Tracheal epithelial cell (primary cell): ENCODE measurements around the gene EMP2. TPM values are rescaled to one million over a fixed set of nuclear protein-coding genes. Genes with fewer than 3 reads are reported as not detected.

Source experiments
- total RNA-seq: library from RNA; depleted of rRNA; stranded (reverse); fragments of >200 nt; gene quantifications from 2 replicates; pipeline ENCODE4 v1.2.1, GENCODE V29; 2014

Gene EMP2
- 15.7 and 37.7 TPM in 2 replicates for total RNA-seq

DNA sequence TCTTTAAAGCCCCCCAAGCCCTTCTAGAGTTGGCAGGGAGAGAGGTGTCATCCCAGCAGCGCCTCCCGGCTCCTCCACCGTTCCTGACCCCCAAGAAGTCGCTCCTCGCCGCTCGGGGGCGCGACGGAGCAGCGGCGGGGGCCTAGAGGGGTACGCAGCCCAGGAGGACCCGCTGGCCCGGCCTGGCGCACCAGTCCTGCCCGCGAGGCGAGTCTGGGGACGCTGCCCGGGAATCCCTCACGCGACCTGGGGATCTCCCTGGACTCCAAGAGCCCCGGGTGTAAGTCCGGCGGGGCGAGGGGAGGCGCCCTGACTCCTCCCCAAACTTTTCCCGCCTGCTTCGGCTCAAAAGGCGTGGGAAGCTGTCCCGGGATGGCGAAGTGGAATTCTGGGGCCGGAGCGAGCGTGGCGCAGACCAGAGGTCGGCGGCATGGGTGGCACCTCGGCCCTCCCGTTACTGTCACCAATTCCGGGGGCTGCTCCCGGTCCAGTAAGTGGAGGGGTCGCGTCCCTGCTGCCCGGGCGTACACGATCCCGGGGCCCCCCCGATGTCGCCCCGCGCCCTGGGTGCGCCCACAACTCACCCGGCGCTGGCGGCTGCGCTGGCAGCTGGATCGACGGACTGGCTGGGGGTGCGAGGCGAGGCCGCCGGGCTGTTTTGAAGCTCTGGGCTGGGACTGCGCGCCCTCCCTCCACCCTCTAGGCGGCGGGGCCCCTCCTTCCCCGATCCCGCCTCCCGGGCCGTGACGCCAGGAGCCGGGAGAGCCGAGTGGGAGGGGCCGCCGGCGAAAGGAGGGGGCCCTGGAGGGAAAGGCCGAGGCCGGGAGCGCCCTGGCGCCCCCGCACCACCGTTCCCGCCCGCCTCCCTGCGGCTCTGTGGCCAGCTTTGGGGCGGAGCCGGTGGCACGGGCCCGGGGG lies at the start of gene EMP2:
EMP2 (minus strand) TSS at position 634 of the 918 bp plus-strand sequence. CDS start 32,981 bp downstream, outside the sequence.

Other genes starting within 250 kb of the EMP2 start
- 3.1 and 5.3 TPM in 2 replicates for gene ATF7IP2, start 194.5 kb downstream of the EMP2 start, total RNA-seq
- 0.21 and 0.48 TPM in 2 replicates for gene TEKT5, start 114.3 kb upstream of the EMP2 start, total RNA-seq
- 12.6 and 27.0 TPM in 2 replicates for gene NUBP1, start 163.2 kb upstream of the EMP2 start, total RNA-seq
- not detected in 2 replicates for gene TVP23A, start 238.2 kb upstream of the EMP2 start, total RNA-seq